Endothelial cell (in vitro differentiated cells): Measurements from ENCODE around the gene FBXL16. TPM values are rescaled to one million over a fixed set of nuclear protein-coding genes. Genes with fewer than 3 reads are reported as not detected.

Source experiments
- DNase-seq: peaks from one replicate; pipeline ENCODE4 v3.0.0; 2021; ENCODE audit warnings: low spot score
- H3K27ac Mint-ChIP-seq: one replicate; pipeline ENCODE4 v1.8.0; 2021; ENCODE audit warnings: mixed read lengths, inconsistent platforms; ENCODE audit not compliant: unreplicated experiment
- H3K27me3 Mint-ChIP-seq: one replicate; pipeline ENCODE4 v1.8.0; 2021; ENCODE audit warnings: mild to moderate bottlenecking, moderate library complexity, mixed read lengths, inconsistent platforms; ENCODE audit not compliant: unreplicated experiment
- H3K36me3 Mint-ChIP-seq: one replicate; pipeline ENCODE4 v1.8.0; 2021; ENCODE audit warnings: mild to moderate bottlenecking, low read depth, mixed read lengths, inconsistent platforms; ENCODE audit not compliant: unreplicated experiment
- H3K4me1 Mint-ChIP-seq: one replicate; pipeline ENCODE4 v1.8.0; 2021; ENCODE audit warnings: mild to moderate bottlenecking, mixed read lengths, inconsistent platforms; ENCODE audit not compliant: unreplicated experiment
- H3K4me3 Mint-ChIP-seq: one replicate; pipeline ENCODE4 v1.8.0; 2021; ENCODE audit warnings: mild to moderate bottlenecking, mixed read lengths, inconsistent platforms; ENCODE audit not compliant: unreplicated experiment
- H3K9me3 Mint-ChIP-seq: one replicate; pipeline ENCODE4 v1.8.0; 2021; ENCODE audit warnings: mixed read lengths, inconsistent platforms; ENCODE audit not compliant: unreplicated experiment
- CTCF ChIP-seq: fragments of 200-600 bp; sonication (generic); IDR thresholded peaks from one replicate; pipeline ENCODE4 v1.5.0; 2021; ENCODE audit warnings: antibody characterized with exemption; ENCODE audit not compliant: unreplicated experiment
- total RNA-seq: library from RNA; stranded (reverse); fragmentation: NEBNext Ultra II Directional; extraction: Animal tissue kit (Norgen Biotek cat#: 25700); gene quantifications from one replicate; pipeline ENCODE4 v1.2.1, GENCODE V29; 2021; ENCODE audit not compliant: unreplicated experiment

Gene FBXL16
- total RNA-seq, 1 donor from 2014 or later = not detected

DNA sequence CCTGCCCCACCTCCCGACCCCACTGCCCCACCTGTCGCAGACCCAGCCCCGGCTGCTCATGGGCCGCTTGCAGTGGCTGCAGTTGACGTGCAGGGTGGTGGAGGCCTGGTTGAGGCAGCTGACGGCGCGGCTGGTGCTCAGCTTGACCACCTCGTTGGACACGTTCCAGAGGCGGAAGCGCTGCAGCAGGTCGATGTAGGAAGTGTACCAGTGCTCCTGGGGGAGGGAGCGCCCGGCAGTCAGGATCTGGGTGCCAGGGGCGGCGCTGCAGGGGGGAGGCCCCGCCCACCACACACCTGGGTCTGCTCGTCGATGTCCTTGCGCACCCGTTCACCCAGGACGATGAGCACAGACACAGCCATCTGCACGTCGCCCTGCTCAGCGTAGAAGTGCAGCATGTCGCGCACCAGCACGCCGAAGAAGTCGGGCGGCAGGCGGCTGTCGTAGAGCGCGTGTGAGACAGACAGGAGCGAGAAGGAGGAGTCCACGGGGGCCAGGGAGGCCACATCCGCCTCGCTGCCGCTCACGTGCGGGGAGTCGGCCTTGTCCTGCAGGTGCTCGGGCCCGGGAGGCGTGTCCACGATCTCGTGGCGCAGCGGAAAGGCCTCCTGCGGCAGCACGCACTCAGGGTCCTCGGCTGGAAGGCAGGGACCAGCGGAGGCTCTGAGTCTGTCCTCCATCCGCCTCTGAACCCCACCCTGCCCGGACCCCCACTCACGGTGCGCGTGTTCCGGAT, 20.5 kb downstream of the FBXL16 start:
- DNase-seq = no peak
- TF ChIP-seq CTCF = no peak
- H3K27ac Mint-ChIP-seq = no peak overlapping the region
- H3K36me3 Mint-ChIP-seq = peaks cover 5% of the 10 kb centered on the region
- no peaks in the 10 kb centered on the region for H3K9me3 Mint-ChIP-seq
- no peak overlapping the region for H3K4me3 Mint-ChIP-seq
- H3K4me1 Mint-ChIP-seq = peaks cover 9% of the 10 kb centered on the region
- peaks cover 14% of the 10 kb centered on the region for H3K27me3 Mint-ChIP-seq

GRCh38 chr16:684071-684794, 21.4 kb downstream of the FBXL16 start, which contains the start of gene JMJD8:
TSS of gene JMJD8 (minus strand) at chr16:684334. CDS start at chr16:684319, 15 bp downstream.
- no peak for TF ChIP-seq CTCF
- Mint-ChIP-seq H3K4me3 (peak within 1 kb of the TSS; percentile 47), H3K36me3 (peaks cover 5% of the 10 kb centered on the region), H3K4me1 (peaks cover 6% of the 10 kb centered on the region), H3K9me3 (no peaks in the 10 kb centered on the region), H3K27me3 (peaks cover 15% of the 10 kb centered on the region), H3K27ac (no peak within 1 kb of the TSS)
- DNase-seq = peak; percentile 82

GRCh38 chr16:683396-684070, 22.1 kb downstream of the FBXL16 start:
- peak overlapping the region; percentile 47 for H3K4me3 Mint-ChIP-seq
- H3K27ac Mint-ChIP-seq = no peak overlapping the region
- H3K4me1 Mint-ChIP-seq = peaks cover 6% of the 10 kb centered on the region
- TF ChIP-seq CTCF = no peak
- no peaks in the 10 kb centered on the region for H3K9me3 Mint-ChIP-seq
- peaks cover 14% of the 10 kb centered on the region for H3K27me3 Mint-ChIP-seq
- no peak for DNase-seq
- peaks cover 5% of the 10 kb centered on the region for H3K36me3 Mint-ChIP-seq

- Mint-ChIP-seq H3K4me1 (peaks cover 6% of the 10 kb centered on the region), H3K9me3 (no peaks in the 10 kb centered on the region), H3K4me3 (peak overlapping the region; percentile 87), H3K27me3 (peaks cover 14% of the 10 kb centered on the region), H3K36me3 (peaks cover 5% of the 10 kb centered on the region), H3K27ac (peak overlapping the region; percentile 80)
- DNase-seq = no peak
- TF ChIP-seq CTCF = no peak
Observed at GRCh38 chr16:682493-683395, 22.9 kb downstream of the FBXL16 start.
